ENCODE measurements around the gene INHBC.
A peak's percentile ranks its signal among the peaks of the same experiment; 100 is the strongest.

INHBC gene

DNA sequence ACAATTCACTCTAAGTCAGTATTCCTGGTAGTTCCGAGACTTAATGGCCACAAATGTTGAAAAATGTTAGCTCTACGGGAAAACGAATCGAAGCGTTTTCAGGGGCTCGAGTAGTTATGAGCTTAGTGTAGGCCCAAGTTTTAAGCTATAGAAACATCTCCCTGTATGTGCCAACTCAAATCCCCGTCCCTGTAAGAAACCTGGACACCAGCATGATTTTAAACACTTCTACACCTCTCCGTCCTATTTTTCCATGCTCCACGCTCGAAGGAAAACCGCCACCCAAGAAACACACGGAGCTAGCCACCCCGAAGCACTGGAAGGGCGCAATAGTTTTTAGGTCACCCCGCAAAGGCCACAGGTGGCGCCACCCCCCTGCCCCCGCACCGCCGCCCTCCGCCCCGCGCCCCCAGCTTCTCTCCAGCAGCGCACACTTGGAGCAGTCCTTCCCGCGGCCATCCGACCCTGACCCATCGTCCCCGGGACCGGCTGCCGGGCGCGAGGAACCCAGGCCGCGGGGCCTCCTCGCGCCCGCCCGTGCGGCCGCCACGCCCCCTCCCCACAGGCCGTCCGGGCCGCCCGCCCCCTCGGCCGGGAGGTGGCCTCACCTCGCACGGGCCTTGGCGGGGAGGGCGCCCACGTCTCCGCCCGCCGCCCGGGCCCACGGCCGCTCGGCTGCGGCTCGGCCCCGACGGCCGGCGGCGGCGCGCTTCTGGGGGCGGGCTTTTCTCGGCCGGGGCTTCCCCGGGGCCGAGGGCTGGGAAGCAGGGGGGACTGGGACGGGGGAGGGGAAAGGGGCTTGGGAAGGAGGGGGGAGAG is 4.3 kb upstream of the INHBC start:
- TF ChIP-seq, protein P1, sequence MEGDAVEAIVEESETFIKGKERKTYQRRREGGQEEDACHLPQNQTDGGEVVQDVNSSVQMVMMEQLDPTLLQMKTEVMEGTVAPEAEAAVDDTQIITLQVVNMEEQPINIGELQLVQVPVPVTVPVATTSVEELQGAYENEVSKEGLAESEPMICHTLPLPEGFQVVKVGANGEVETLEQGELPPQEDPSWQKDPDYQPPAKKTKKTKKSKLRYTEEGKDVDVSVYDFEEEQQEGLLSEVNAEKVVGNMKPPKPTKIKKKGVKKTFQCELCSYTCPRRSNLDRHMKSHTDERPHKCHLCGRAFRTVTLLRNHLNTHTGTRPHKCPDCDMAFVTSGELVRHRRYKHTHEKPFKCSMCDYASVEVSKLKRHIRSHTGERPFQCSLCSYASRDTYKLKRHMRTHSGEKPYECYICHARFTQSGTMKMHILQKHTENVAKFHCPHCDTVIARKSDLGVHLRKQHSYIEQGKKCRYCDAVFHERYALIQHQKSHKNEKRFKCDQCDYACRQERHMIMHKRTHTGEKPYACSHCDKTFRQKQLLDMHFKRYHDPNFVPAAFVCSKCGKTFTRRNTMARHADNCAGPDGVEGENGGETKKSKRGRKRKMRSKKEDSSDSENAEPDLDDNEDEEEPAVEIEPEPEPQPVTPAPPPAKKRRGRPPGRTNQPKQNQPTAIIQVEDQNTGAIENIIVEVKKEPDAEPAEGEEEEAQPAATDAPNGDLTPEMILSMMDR (conservative IDR thresholded peaks at IDR 0.05; ENCODE audit: low read depth, low read length) = no peak
- DNase-seq (ENCODE audit: low read depth) = peak; percentile 7
- H3K4me3 ChIP-seq (ENCODE audit: low read length) = peak overlapping the region; percentile 69

DNA sequence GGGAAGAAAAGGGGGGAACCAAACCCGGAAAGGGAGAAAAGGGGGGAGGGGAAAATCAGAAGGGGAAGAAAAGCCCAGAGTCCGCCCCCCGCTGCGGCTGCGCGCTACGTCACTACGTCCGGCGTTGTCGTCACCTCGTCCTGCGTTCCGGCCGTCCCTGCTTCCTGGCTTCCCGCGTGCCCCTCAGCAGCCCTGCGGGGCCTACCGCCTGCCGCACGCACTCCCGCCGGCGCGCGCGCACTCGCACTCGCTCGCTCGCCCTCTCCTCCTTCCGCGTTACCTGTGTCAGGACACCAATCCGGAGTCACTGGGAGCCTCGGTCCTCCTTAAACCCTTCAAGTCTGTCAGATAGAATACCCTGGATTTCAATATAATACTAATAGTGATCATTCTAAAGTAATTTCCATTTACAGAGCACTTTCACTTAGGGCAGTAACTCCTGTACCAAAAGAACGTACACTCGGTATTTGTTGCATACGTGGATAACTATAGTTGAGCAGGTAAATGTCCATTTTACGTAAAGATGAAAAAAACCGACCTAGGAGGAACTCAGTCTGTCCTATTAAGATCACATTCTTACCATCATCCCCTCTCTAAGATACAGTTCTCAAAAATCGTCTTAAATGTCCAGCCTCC is 3.5 kb upstream of the INHBC start, which contains the start of gene R3HDM2:
Gene R3HDM2 (minus strand): TSS at position 113 of the 636 bp plus-strand sequence. CDS start 120,615 bp downstream, outside the sequence.
- TF ChIP-seq, protein P1 (conservative IDR thresholded peaks at IDR 0.05; ENCODE audit: low read depth, low read length) = no peak
- peak; percentile 85 for DNase-seq (ENCODE audit: low read depth)
- H3K4me3 ChIP-seq (ENCODE audit: low read length) = peak within 1 kb of the TSS; percentile 69

DNA sequence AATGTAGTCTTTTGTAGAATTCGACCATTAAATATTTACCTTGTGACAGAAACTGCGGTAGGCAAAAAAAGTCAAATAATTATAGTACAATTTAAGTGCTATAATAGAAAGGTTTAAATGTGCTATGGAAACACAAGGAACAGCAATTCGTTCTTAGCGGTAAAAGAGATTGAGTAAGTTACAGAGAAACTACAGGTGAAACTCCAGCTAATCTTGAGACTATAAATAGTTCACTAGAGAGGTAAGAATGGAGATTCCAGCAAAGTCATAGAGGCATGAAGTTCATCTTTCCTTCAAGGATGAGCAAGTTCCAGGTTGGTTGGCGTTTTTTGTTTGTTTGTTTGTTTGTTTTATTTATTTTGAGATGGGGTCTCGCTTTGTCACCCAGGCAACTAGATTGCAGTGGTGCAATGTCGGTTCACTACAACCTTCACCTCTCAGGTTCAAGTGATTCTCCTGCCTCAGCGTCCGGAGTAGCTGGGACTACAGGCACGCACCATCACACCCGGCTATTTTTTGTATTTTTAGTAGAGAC is 2.9 kb upstream of the INHBC start:
- no peak overlapping the region for H3K4me3 ChIP-seq (ENCODE audit: low read length)
- TF ChIP-seq, protein P1 (conservative IDR thresholded peaks at IDR 0.05; ENCODE audit: low read depth, low read length) = no peak
- no peak for DNase-seq (ENCODE audit: low read depth)

DNA sequence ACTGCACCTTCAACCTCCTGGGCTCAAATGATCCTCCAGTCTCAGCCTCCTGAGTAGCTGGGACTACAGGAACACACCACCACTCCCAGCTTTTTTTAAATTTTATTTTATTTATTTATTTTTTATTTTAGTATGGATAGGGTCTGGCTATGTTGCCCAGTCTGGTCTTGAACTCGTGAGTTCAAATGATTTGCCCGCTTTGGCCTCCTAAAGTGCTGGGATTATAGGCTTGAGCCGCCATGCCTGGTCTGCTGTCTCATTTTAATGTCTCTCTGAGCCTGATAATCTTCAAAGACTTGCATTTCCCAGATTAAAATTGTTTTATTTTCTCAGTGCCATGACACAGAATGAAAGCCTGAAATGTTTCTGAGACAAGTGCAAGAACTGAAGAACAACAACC is 1.2 kb upstream of the INHBC start:
- DNase-seq (ENCODE audit: low read depth) = no peak
- no peak overlapping the region for H3K4me3 ChIP-seq (ENCODE audit: low read length)
- TF ChIP-seq, protein P1 (conservative IDR thresholded peaks at IDR 0.05; ENCODE audit: low read depth, low read length) = no peak

DNA sequence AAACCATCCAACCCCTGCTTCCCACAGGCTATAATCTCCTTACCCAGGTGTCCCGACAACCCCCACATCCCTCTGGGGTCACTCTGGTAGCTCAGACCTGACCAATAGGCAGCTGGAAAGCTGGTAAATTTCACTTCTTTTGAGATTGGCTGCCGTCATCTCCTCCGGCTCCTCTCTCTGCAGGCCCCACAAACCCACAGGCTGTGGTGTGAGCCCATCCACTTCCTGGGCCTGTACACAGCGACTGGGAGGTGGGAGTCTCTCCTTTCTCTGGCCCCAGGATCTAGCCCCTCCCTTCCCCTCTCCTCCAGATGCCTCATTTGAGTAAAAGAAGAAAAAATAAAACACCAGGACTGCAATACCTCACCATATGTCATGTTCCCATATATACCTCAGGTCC is 709 bp downstream of the INHBC start:
- H3K4me3 ChIP-seq (ENCODE audit: low read length) = no peak overlapping the region
- TF ChIP-seq, protein P1 (conservative IDR thresholded peaks at IDR 0.05; ENCODE audit: low read depth, low read length) = no peak
- no peak for DNase-seq (ENCODE audit: low read depth)

DNA sequence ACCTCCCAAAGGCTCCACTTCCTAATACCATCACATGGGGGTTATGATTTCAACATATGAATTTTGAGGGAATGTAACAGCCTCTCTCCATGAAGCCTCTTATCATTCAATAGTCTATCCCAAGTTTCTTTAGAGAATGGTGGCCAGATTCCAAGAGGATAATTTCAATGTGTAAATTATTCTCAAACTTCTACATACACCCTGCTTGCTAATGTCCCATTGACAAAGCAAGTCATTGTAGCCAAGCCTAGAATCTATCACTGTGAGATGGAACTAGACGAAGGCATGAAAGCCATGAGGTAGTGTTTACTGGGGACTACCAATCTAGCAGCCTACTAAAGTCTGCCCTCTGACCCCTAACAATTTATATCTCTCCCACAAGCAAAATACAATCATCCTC is 3.8 kb downstream of the INHBC start:
- no peak overlapping the region for H3K4me3 ChIP-seq (ENCODE audit: low read length)
- no peak for DNase-seq (ENCODE audit: low read depth)
- TF ChIP-seq, protein P1 (conservative IDR thresholded peaks at IDR 0.05; ENCODE audit: low read depth, low read length) = no peak

Data from retinal pigment epithelial cell (primary cell).